H1 (cell line): Measurements from ENCODE around the gene TMEM59L. TPM values are rescaled to one million over a fixed set of nuclear protein-coding genes. Genes with fewer than 3 reads are reported as not detected.

ENCODE experiments used
- CTCF ChIA-PET: fragments of 300-600 bp; sonication (Branson Sonifier 250); formaldehyde crosslinking; loops from one replicate; lab custom pipeline; 2021; ENCODE audit not compliant: partially characterized antibody; lab: Charles Lee
- POLR2A ChIA-PET: fragments of 300-600 bp; sonication (Branson Sonifier 250); formaldehyde crosslinking; loops from one replicate; lab custom pipeline; 2021; ENCODE audit warnings: inconsistent platforms; ENCODE audit not compliant: partially characterized antibody; lab: Charles Lee
- DNase-seq, 2 experiments: peaks; one replicate each; pipeline versions ENCODE4 v3.0.0 to v3.0.0-alpha.2; 2010 to 2022; ENCODE audit warnings: low spot score in 2 of 2, low read depth in 1 of 2, mixed read lengths in 1 of 2
- FAIRE-seq: peaks from 2 replicates; lab custom pipeline; 2011; peaks lifted over from hg19 to GRCh38; lab: Jason Lieb, UNC
- H2AFZ ChIP-seq: 2 replicates; pipeline ENCODE4 v1.8.1; 2012; ENCODE audit warnings: low read length, inconsistent platforms
- H2AK5ac ChIP-seq: 2 replicates; pipeline ENCODE4 v1.6.1; 2013; ENCODE audit warnings: low read depth, low read length
- H2BK120ac ChIP-seq: replicated peaks from 2 replicates; pipeline ENCODE3; 2013; ENCODE audit warnings: low read depth, low read length, inconsistent platforms
- H2BK12ac ChIP-seq: 2 replicates; pipeline ENCODE4 v1.6.1; 2013; ENCODE audit warnings: low read depth, low read length
- H2BK15ac ChIP-seq: 2 replicates; pipeline ENCODE4 v1.6.1; 2013; ENCODE audit warnings: low read length
- H2BK20ac ChIP-seq: 2 replicates; pipeline ENCODE4 v1.6.1; 2013; ENCODE audit warnings: low read length
- H2BK5ac ChIP-seq: 2 replicates; pipeline ENCODE4 v1.6.1; 2013; ENCODE audit warnings: low read depth, low read length
- H3K14ac ChIP-seq: 2 replicates; pipeline ENCODE4 v1.6.1; 2013; ENCODE audit warnings: inconsistent platforms; ENCODE audit not compliant: insufficient read length
- H3K18ac ChIP-seq: 2 replicates; pipeline ENCODE4 v1.6.1; 2013; ENCODE audit warnings: low read length; ENCODE audit errors: extremely low read depth
- H3K23ac ChIP-seq: 2 replicates; pipeline ENCODE4 v1.6.1; 2013; ENCODE audit warnings: inconsistent platforms; ENCODE audit not compliant: insufficient read length
- H3K23me2 ChIP-seq: 2 replicates; pipeline ENCODE4 v1.6.1; 2013; ENCODE audit warnings: low read depth, low read length
- H3K27ac ChIP-seq: 2 replicates; pipeline ENCODE4 v1.6.1; 2011; ENCODE audit warnings: low read depth, low read length, inconsistent platforms
- H3K27me3 ChIP-seq, 4 experiments: replicated peaks in 1 of 4; 1 replicate in 1 of 4; 2 replicates in 3 of 4; pipeline versions ENCODE4 v1.6.1 to v1.8.1; 2011 to 2013; ENCODE audit warnings: low read length in 3 of 4, mild to moderate bottlenecking in 3 of 4, inconsistent platforms in 2 of 4, mixed read lengths in 2 of 4, moderate library complexity in 1 of 4; ENCODE audit not compliant: control insufficient read depth in 3 of 4, insufficient read depth in 3 of 4; ENCODE audit errors: extremely low read depth in 1 of 4
- H3K36me3 ChIP-seq, 4 experiments: 2 replicates each; pipeline versions ENCODE4 v1.6.1 to v1.8.1; 2011 to 2013; ENCODE audit warnings: mild to moderate bottlenecking in 4 of 4, low read length in 3 of 4, moderate library complexity in 2 of 4, control low read depth in 1 of 4, inconsistent platforms in 1 of 4; ENCODE audit not compliant: insufficient read depth in 4 of 4, control insufficient read depth in 2 of 4
- H3K4ac ChIP-seq: replicated peaks from 2 replicates; pipeline ENCODE3; 2013; ENCODE audit warnings: low read length, low read depth, mixed read lengths, inconsistent platforms; ENCODE audit not compliant: insufficient read length
- H3K4me1 ChIP-seq, 4 experiments: replicated peaks in 1 of 4; 1 replicate in 1 of 4; 2 replicates in 3 of 4; pipeline versions ENCODE4 v1.6.1 to v1.8.1; 2011 to 2013; ENCODE audit warnings: low read length in 3 of 4, inconsistent platforms in 2 of 4, mixed read lengths in 1 of 4; ENCODE audit not compliant: insufficient read depth in 4 of 4, control insufficient read depth in 3 of 4
- H3K4me2 ChIP-seq, 2 experiments: 2 replicates each; pipeline versions ENCODE4 v1.6.1 to v1.8.1; 2011 to 2013; ENCODE audit warnings: low read depth in 2 of 2, low read length in 2 of 2, control low read depth in 1 of 2, inconsistent platforms in 1 of 2, mild to moderate bottlenecking in 1 of 2; ENCODE audit not compliant: insufficient read depth in 1 of 2
- H3K4me3 ChIP-seq, 4 experiments: fragments of 200-600, 300-600 bp in 1 of 4; sonication (generic), shearing (Covaris generic), sonication (Bioruptor Twin) in 1 of 4; 2 replicates each; pipeline versions ENCODE4 v1.5.1 to v1.8.1; 2011 to 2016; ENCODE audit warnings: low read length in 4 of 4, low read depth in 3 of 4, control low read depth in 2 of 4, inconsistent platforms in 2 of 4, mild to moderate bottlenecking in 2 of 4, mixed read lengths in 1 of 4, moderate library complexity in 1 of 4; ENCODE audit not compliant: insufficient read depth in 2 of 4; ENCODE audit errors: extremely low read depth in 1 of 4
- H3K56ac ChIP-seq: replicated peaks from 2 replicates; pipeline ENCODE3; 2013; ENCODE audit warnings: low read depth, mild to moderate bottlenecking, mixed read lengths, low read length, inconsistent platforms; ENCODE audit not compliant: insufficient read length
- H3K79me1 ChIP-seq: 2 replicates; pipeline ENCODE4 v1.6.1; 2013; ENCODE audit warnings: low read depth, low read length, control low read depth
- H3K79me2 ChIP-seq, 2 experiments: 2 replicates each; pipeline versions ENCODE4 v1.6.1 to v1.8.1; 2012 to 2013; ENCODE audit warnings: low read length in 2 of 2, mild to moderate bottlenecking in 2 of 2, inconsistent platforms in 1 of 2; ENCODE audit not compliant: insufficient read depth in 2 of 2, control insufficient read depth in 1 of 2
- H3K9ac ChIP-seq, 4 experiments: replicated peaks in 1 of 4; 1 replicate in 1 of 4; 2 replicates in 3 of 4; pipeline versions ENCODE4 v1.6.1 to v1.8.1; 2011 to 2013; ENCODE audit warnings: low read depth in 3 of 4, low read length in 3 of 4, control low read depth in 2 of 4, mild to moderate bottlenecking in 2 of 4, moderate library complexity in 2 of 4, inconsistent platforms in 1 of 4; ENCODE audit errors: extremely low read depth in 1 of 4
- H3K9me3 ChIP-seq, 2 experiments: 2 replicates each; pipeline versions ENCODE4 v1.6.1 to v1.8.1; 2012 to 2013; ENCODE audit warnings: mild to moderate bottlenecking in 2 of 2, moderate library complexity in 2 of 2, control low read depth in 1 of 2, inconsistent platforms in 1 of 2, low read depth in 1 of 2, low read length in 1 of 2, mixed read lengths in 1 of 2; ENCODE audit not compliant: insufficient read depth in 2 of 2
- H4K20me1 ChIP-seq, 2 experiments: replicated peaks in 1 of 2; 2 replicates each; pipeline versions ENCODE3 to v1.8.1; 2011 to 2013; ENCODE audit warnings: inconsistent platforms in 2 of 2, low read length in 2 of 2, mild to moderate bottlenecking in 1 of 2; ENCODE audit not compliant: insufficient read depth in 2 of 2, control insufficient read depth in 1 of 2
- H4K5ac ChIP-seq: 2 replicates; pipeline ENCODE4 v1.6.1; 2013; ENCODE audit warnings: low read length, low read depth, mixed read lengths, inconsistent platforms; ENCODE audit not compliant: insufficient read length
- H4K8ac ChIP-seq: 2 replicates; pipeline ENCODE4 v1.8.0; 2013; ENCODE audit warnings: mild to moderate bottlenecking, moderate library complexity, low read length, inconsistent platforms; ENCODE audit not compliant: insufficient read depth; ENCODE audit errors: extremely low read depth
- H4K91ac ChIP-seq: replicated peaks from 2 replicates; pipeline ENCODE3; 2013; ENCODE audit warnings: low read length, mixed read lengths, inconsistent platforms; ENCODE audit not compliant: insufficient read length
- WGBS, 2 experiments: shearing (Covaris generic) in 1 of 2; methylation state at CpG; one replicate each; pipeline versions ENCODE4 v1.1.6 to v1.1.7; 2013 to 2015; ENCODE audit warnings: low lambda C conversion rate in 2 of 2, mixed read lengths in 2 of 2, inconsistent platforms in 1 of 2, low coverage in 1 of 2, missing lambda C conversion rate in 1 of 2; ENCODE audit not compliant: insufficient replicate concordance in 2 of 2, insufficient coverage in 1 of 2, insufficient read length in 1 of 2; ENCODE audit errors: extremely low coverage in 1 of 2, missing lambda C conversion rate in 1 of 2; 5-methylcytosine and 5-hydroxymethylcytosine counted together
- polyA plus RNA-seq, 7 experiments: library from polyadenylated mRNA; depleted of rRNA in 3 of 7; stranded (reverse) in 5 of 7; unstranded in 2 of 7; fragments of >200 nt in 5 of 7; fragments of 200-250 nt in 2 of 7; gene quantifications; 1 replicate in 5 of 7; 2 replicates in 1 of 7; 4 replicates in 1 of 7; pipeline versions ENCODE4 v1.2.1 to v1.2.3, GENCODE V29; 2011 to 2013; ENCODE audit warnings: missing spikeins in 2 of 7, mixed read lengths in 2 of 7
- total RNA-seq: library from RNA; stranded (reverse); fragmentation: NEBNext Ultra II Directional; extraction: Animal tissue kit (Norgen Biotek cat#: 25700); gene quantifications from 2 replicates; pipeline ENCODE4 v1.2.1, GENCODE V29; 2021
- TF ChIP-seq, protein P1 (sequence below): IDR thresholded peaks from 2 replicates; pipeline ENCODE4 v1.6.1; 2011; ENCODE audit warnings: low read length, improper control_type of control experiment
- TF ChIP-seq, protein P2 (sequence below): IDR thresholded peaks from 2 replicates; pipeline ENCODE4 v1.6.1; 2012; ENCODE audit warnings: inconsistent platforms

The TMEM59L gene
- total and polyA plus RNA-seq, 2 of the 8 experiments (the other 6 are each of a cell fraction or from before 2014, with no cell fraction given) = 4.0 to 12.2 TPM

DNA sequence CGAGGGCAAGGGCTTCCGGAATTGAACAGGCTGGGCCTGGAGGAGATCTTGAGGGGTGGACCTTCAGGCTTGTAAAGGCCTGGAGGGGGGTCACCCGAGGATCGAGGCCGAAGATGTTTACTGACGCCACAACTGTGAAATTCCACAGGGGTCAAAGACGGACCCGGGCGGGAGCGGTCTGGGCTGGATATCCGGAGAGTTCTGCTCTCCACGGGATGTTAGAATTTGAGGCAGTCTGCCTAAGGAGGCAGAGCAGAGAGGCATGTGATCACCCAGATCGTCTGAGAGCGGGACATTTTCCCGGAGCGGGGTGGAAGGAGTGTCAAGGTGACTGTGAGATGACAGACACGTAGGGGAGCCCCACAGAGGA lies 37.3 kb downstream of the TMEM59L start:
- 84% methylated on average over 14 of the region's 17 CpGs; no CpG with 5 or more reads in 1 of the 2 experiments for WGBS, 2 experiments
- no peak overlapping the region for H2BK12ac ChIP-seq
- no peak overlapping the region for H4K8ac ChIP-seq
- TF ChIP-seq, protein P1, sequence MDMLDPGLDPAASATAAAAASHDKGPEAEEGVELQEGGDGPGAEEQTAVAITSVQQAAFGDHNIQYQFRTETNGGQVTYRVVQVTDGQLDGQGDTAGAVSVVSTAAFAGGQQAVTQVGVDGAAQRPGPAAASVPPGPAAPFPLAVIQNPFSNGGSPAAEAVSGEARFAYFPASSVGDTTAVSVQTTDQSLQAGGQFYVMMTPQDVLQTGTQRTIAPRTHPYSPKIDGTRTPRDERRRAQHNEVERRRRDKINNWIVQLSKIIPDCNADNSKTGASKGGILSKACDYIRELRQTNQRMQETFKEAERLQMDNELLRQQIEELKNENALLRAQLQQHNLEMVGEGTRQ = no peak
- TF ChIP-seq, protein P2, sequence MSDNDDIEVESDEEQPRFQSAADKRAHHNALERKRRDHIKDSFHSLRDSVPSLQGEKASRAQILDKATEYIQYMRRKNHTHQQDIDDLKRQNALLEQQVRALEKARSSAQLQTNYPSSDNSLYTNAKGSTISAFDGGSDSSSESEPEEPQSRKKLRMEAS = no peak
- no peak overlapping the region for H2AFZ ChIP-seq
- ChIA-PET POLR2A (interaction anchor here (1.2 kb wide), 1 partner anchor 58 kb away, joined by 3 read pairs; no protein-coding TSS in a partner anchor), CTCF (no interaction called here)
- H3K9me3 ChIP-seq = no peaks in the 10 kb centered on the region
- FAIRE-seq (no peak), DNase-seq (no peak)
- H2BK20ac ChIP-seq = no peak overlapping the region
- no peak overlapping the region for H3K4me2 ChIP-seq
- no peak overlapping the region for H4K91ac ChIP-seq
- no peak overlapping the region for H2BK120ac ChIP-seq
- no peak overlapping the region for H4K5ac ChIP-seq
- no peak overlapping the region for H3K9ac ChIP-seq
- H3K79me2 ChIP-seq = peaks cover 0 to 4% of the 10 kb centered on the region in 2 experiments; a peak in 1 of 4 replicates
- peaks cover 0 to 17% (median 2%) of the 10 kb centered on the region in 4 experiments; a peak in 3 of 7 replicates for H3K4me1 ChIP-seq
- H3K27me3 ChIP-seq = no peaks in the 10 kb centered on the region
- peaks cover 19% of the 10 kb centered on the region for H3K79me1 ChIP-seq
- no peak overlapping the region for H3K23ac ChIP-seq
- no peak overlapping the region for H3K4ac ChIP-seq
- peaks cover 4 to 44% of the 10 kb centered on the region in 2 experiments for H4K20me1 ChIP-seq
- no peak overlapping the region for H3K14ac ChIP-seq
- H2BK15ac ChIP-seq = no peak overlapping the region
- H3K4me3 ChIP-seq = no peak overlapping the region
- H2BK5ac ChIP-seq = no peak overlapping the region
- H3K18ac ChIP-seq = no peak overlapping the region
- H3K23me2 ChIP-seq = peaks cover 13% of the 10 kb centered on the region; the same call in 1 of the 2 replicates
- no peak overlapping the region for H3K56ac ChIP-seq
- no peaks in the 10 kb centered on the region for H3K36me3 ChIP-seq
- H3K27ac ChIP-seq = no peak overlapping the region
- H2AK5ac ChIP-seq = no peak overlapping the region
